ENCODE results near the gene PCID2. TPM values are rescaled to one million over a fixed set of nuclear protein-coding genes. Genes with fewer than 3 reads are reported as not detected.

The PCID2 gene
- total RNA-seq, 1 donor from 2014 or later, result 51.2 TPM

GRCh38 chr13:113239986-113240385, 31.5 kb upstream of the PCID2 start:
- no peak for DNase-seq (ENCODE audit: low spot score in 2 of 2, unreplicated experiment in 2 of 2)
- Mint-ChIP-seq H3K4me3 (no peak overlapping the region), H3K27me3 (ENCODE audit: low read depth) (no peaks in the 10 kb centered on the region), H3K4me1 (no peaks in the 10 kb centered on the region), H3K36me3 (peaks cover 32% of the 10 kb centered on the region), H3K9me3 (no peaks in the 10 kb centered on the region), H3K27ac (no peak overlapping the region)
- no peak for TF ChIP-seq CTCF (IDR thresholded peaks at IDR 0.05; ENCODE audit: unreplicated experiment)

- no peak for TF ChIP-seq CTCF (IDR thresholded peaks at IDR 0.05; ENCODE audit: unreplicated experiment)
- Mint-ChIP-seq H3K27ac (no peak overlapping the region), H3K27me3 (ENCODE audit: low read depth) (no peaks in the 10 kb centered on the region), H3K4me3 (no peak overlapping the region), H3K9me3 (no peaks in the 10 kb centered on the region), H3K4me1 (no peaks in the 10 kb centered on the region), H3K36me3 (peaks cover 29% of the 10 kb centered on the region)
- no peak for DNase-seq (ENCODE audit: low spot score in 2 of 2, unreplicated experiment in 2 of 2)
Observed at GRCh38 chr13:113239357-113239756, 30.9 kb upstream of the PCID2 start.

GRCh38 chr13:113238536-113238935, 30.1 kb upstream of the PCID2 start:
- no peaks in the 10 kb centered on the region for H3K4me1 Mint-ChIP-seq
- no peak for DNase-seq (ENCODE audit: low spot score in 2 of 2, unreplicated experiment in 2 of 2)
- no peak overlapping the region for H3K4me3 Mint-ChIP-seq
- no peaks in the 10 kb centered on the region for H3K27me3 Mint-ChIP-seq (ENCODE audit: low read depth)
- peaks cover 25% of the 10 kb centered on the region for H3K36me3 Mint-ChIP-seq
- H3K27ac Mint-ChIP-seq, result no peak overlapping the region
- no peaks in the 10 kb centered on the region for H3K9me3 Mint-ChIP-seq
- no peak for TF ChIP-seq CTCF (IDR thresholded peaks at IDR 0.05; ENCODE audit: unreplicated experiment)

- H3K27ac Mint-ChIP-seq, result no peak overlapping the region
- no peak overlapping the region for H3K4me3 Mint-ChIP-seq
- no peak for TF ChIP-seq CTCF (IDR thresholded peaks at IDR 0.05; ENCODE audit: unreplicated experiment)
- H3K36me3 Mint-ChIP-seq, result peaks cover 21% of the 10 kb centered on the region
- no peaks in the 10 kb centered on the region for H3K27me3 Mint-ChIP-seq (ENCODE audit: low read depth)
- no peaks in the 10 kb centered on the region for H3K9me3 Mint-ChIP-seq
- no peak for DNase-seq (ENCODE audit: low spot score in 2 of 2, unreplicated experiment in 2 of 2)
- H3K4me1 Mint-ChIP-seq, result no peaks in the 10 kb centered on the region
Observed at GRCh38 chr13:113233101-113233500, 24.6 kb upstream of the PCID2 start.

- H3K27me3 Mint-ChIP-seq (ENCODE audit: low read depth), result no peaks in the 10 kb centered on the region
- DNase-seq (ENCODE audit: low spot score in 2 of 2, unreplicated experiment in 2 of 2), result no peak
- no peaks in the 10 kb centered on the region for H3K9me3 Mint-ChIP-seq
- H3K4me1 Mint-ChIP-seq, result no peaks in the 10 kb centered on the region
- peaks cover 24% of the 10 kb centered on the region for H3K36me3 Mint-ChIP-seq
- no peak for TF ChIP-seq CTCF (IDR thresholded peaks at IDR 0.05; ENCODE audit: unreplicated experiment)
- no peak overlapping the region for H3K4me3 Mint-ChIP-seq
- H3K27ac Mint-ChIP-seq, result no peak overlapping the region
Observed at GRCh38 chr13:113232208-113233003, 23.9 kb upstream of the PCID2 start.
